IMR-90 (cell line): ENCODE results near the gene CAMTA2. TPM values are rescaled to one million over a fixed set of nuclear protein-coding genes. Genes with fewer than 3 reads are reported as not detected.

Experiments
- ATAC-seq: fragments of 200-7000 bp; cut with Tn5 transposase; 2 replicates; pipeline ENCODE4 v1.9.1; 2020; ENCODE audit warnings: low read depth, mild to moderate bottlenecking, moderate library complexity
- BruUV-seq: library from RNA; stranded (reverse); fragments of 400-500 nt; replicated peaks from 2 replicates; lab custom pipeline; 2021; lab: Mats Ljungman, UMichigan
- CTCF ChIA-PET: fragments of 300-600 bp; formaldehyde crosslinking; extraction: SDS; loops from one replicate; lab custom pipeline; 2021; ENCODE audit warnings: antibody characterized with exemption; lab: Yijun Ruan, JAX
- POLR2A ChIA-PET: fragments of 300-600 bp; sonication (Branson Sonifier 250); formaldehyde crosslinking; loops from one replicate; lab custom pipeline; 2022; ENCODE audit warnings: antibody characterized with exemption; ENCODE audit not compliant: unreplicated experiment; lab: Charles Lee
- DNase-seq: peaks from one replicate; pipeline ENCODE4 v3.0.0; 2013
- H2AFZ ChIP-seq: replicated peaks from 2 replicates; pipeline ENCODE3; 2013; ENCODE audit warnings: low read length, mild to moderate bottlenecking; ENCODE audit not compliant: poor library complexity
- H2AK5ac ChIP-seq: 2 replicates; pipeline ENCODE4 v1.6.1; 2013; ENCODE audit warnings: low read depth, low read length, inconsistent platforms
- H2AK9ac ChIP-seq: replicated peaks from 2 replicates; pipeline ENCODE3; 2013; ENCODE audit warnings: mild to moderate bottlenecking, low read depth, low read length, moderate library complexity; ENCODE audit not compliant: poor library complexity
- H2BK120ac ChIP-seq: 2 replicates; pipeline ENCODE4 v1.6.1; 2013; ENCODE audit warnings: low read depth, low read length, inconsistent platforms
- H2BK15ac ChIP-seq: 3 replicates; pipeline ENCODE4 v1.6.1; 2013; ENCODE audit warnings: low read depth, low read length, inconsistent platforms
- H2BK20ac ChIP-seq: 2 replicates; pipeline ENCODE4 v1.6.1; 2013; ENCODE audit warnings: low read depth, mild to moderate bottlenecking, inconsistent platforms, low read length, moderate library complexity
- H2BK5ac ChIP-seq: 2 replicates; pipeline ENCODE4 v1.6.1; 2013; ENCODE audit warnings: mild to moderate bottlenecking, low read depth, low read length, inconsistent platforms; ENCODE audit not compliant: poor library complexity, severe bottlenecking
- H3K14ac ChIP-seq: replicated peaks from 2 replicates; pipeline ENCODE4 v1.6.1; 2013; ENCODE audit warnings: low read depth, low read length, inconsistent platforms
- H3K18ac ChIP-seq: 2 replicates; pipeline ENCODE4 v1.6.1; 2013; ENCODE audit warnings: low read depth, low read length, control low read depth
- H3K23ac ChIP-seq: 2 replicates; pipeline ENCODE4 v1.6.1; 2013; ENCODE audit warnings: low read depth, low read length, inconsistent platforms
- H3K27ac ChIP-seq: 2 replicates; pipeline ENCODE4 v1.5.1; 2013; ENCODE audit warnings: mild to moderate bottlenecking, control low read depth, low read length; ENCODE audit not compliant: insufficient read depth
- H3K27me3 ChIP-seq: 2 replicates; pipeline ENCODE4 v1.6.1; 2013; ENCODE audit warnings: low read length; ENCODE audit not compliant: control insufficient read depth, insufficient read depth
- H3K36me3 ChIP-seq: 2 replicates; pipeline ENCODE4 v1.6.1; 2013; ENCODE audit warnings: low read length, mixed read lengths; ENCODE audit not compliant: control insufficient read depth, insufficient read depth
- H3K4ac ChIP-seq: 2 replicates; pipeline ENCODE4 v1.6.1; 2013; ENCODE audit warnings: low read depth, low read length, inconsistent platforms
- H3K4me1 ChIP-seq: 2 replicates; pipeline ENCODE4 v1.6.1; 2013; ENCODE audit warnings: low read length, mixed read lengths; ENCODE audit not compliant: control insufficient read depth, insufficient read depth
- H3K4me2 ChIP-seq: 2 replicates; pipeline ENCODE4 v1.6.1; 2013; ENCODE audit warnings: low read depth, mild to moderate bottlenecking, control low read depth, low read length, moderate library complexity
- H3K4me3 ChIP-seq: 2 replicates; pipeline ENCODE4 v1.5.1; 2013; ENCODE audit warnings: low read depth, mild to moderate bottlenecking, control low read depth, low read length, moderate library complexity; ENCODE audit not compliant: insufficient read depth
- H3K56ac ChIP-seq: 2 replicates; pipeline ENCODE4 v1.6.1; 2013; ENCODE audit warnings: low read length, inconsistent platforms; ENCODE audit not compliant: insufficient read depth; ENCODE audit errors: extremely low read depth
- H3K79me1 ChIP-seq, 2 experiments: 2 replicates each; pipeline ENCODE4 v1.6.1; 2013; ENCODE audit warnings: low read length in 2 of 2, inconsistent platforms in 1 of 2, low read depth in 1 of 2
- H3K9ac ChIP-seq: 2 replicates; pipeline ENCODE4 v1.6.1; 2013; ENCODE audit warnings: low read depth, low read length, control low read depth
- H3K9me1 ChIP-seq: 2 replicates; pipeline ENCODE4 v1.6.1; 2013; ENCODE audit warnings: low read length, inconsistent platforms; ENCODE audit not compliant: insufficient read depth
- H3K9me3 ChIP-seq: 2 replicates; pipeline ENCODE4 v1.6.1; 2013; ENCODE audit warnings: low read length; ENCODE audit not compliant: control insufficient read depth, insufficient read depth
- H4K20me1 ChIP-seq: 2 replicates; pipeline ENCODE4 v1.6.1; 2013; ENCODE audit warnings: low read length, inconsistent platforms; ENCODE audit not compliant: insufficient read depth
- H4K5ac ChIP-seq: 2 replicates; pipeline ENCODE4 v1.6.1; 2013; ENCODE audit warnings: mild to moderate bottlenecking, low read depth, low read length, control low read depth
- H4K8ac ChIP-seq, 2 experiments: 2 replicates each; pipeline ENCODE4 v1.6.1; 2013; ENCODE audit warnings: low read depth in 2 of 2, low read length in 2 of 2, control low read depth in 1 of 2, inconsistent platforms in 1 of 2
- H4K91ac ChIP-seq: 2 replicates; pipeline ENCODE4 v1.6.1; 2013; ENCODE audit warnings: low read depth, low read length, inconsistent platforms; ENCODE audit not compliant: insufficient read depth
- BHLHE40 ChIP-seq: fragments of 150-350 bp; IDR thresholded peaks from 2 replicates; pipeline ENCODE4 v1.6.1; 2016; ENCODE audit warnings: mild to moderate bottlenecking, low read depth, low read length
- CEBPB ChIP-seq: IDR thresholded peaks from 2 replicates; pipeline ENCODE4 v1.6.1; 2012; ENCODE audit warnings: low read depth, low read length, improper control_type of control experiment
- CHD1 ChIP-seq: IDR thresholded peaks from 2 replicates; pipeline ENCODE4 v1.6.1; 2012; ENCODE audit warnings: low read depth, low read length, improper control_type of control experiment
- CTCF ChIP-seq: conservative IDR thresholded peaks from 2 replicates; pipeline ENCODE4 v1.5.1; 2012; ENCODE audit warnings: mild to moderate bottlenecking, low read depth, low read length, improper control_type of control experiment
- ELK1 ChIP-seq: fragments of 150-350 bp; IDR thresholded peaks from 2 replicates; pipeline ENCODE4 v1.6.1; 2016; ENCODE audit warnings: low read depth, mild to moderate bottlenecking, low read length, moderate library complexity, borderline replicate concordance
- FOS ChIP-seq: fragments of 150-350 bp; IDR thresholded peaks from 2 replicates; pipeline ENCODE4 v1.6.1; 2016; ENCODE audit warnings: low read depth, low read length
- MAZ ChIP-seq: IDR thresholded peaks from 2 replicates; pipeline ENCODE4 v1.6.1; 2012; ENCODE audit warnings: low read depth, mild to moderate bottlenecking, low read length, improper control_type of control experiment, moderate library complexity, borderline replicate concordance
- MXI1 ChIP-seq: IDR thresholded peaks from 2 replicates; pipeline ENCODE4 v1.6.1; 2012; ENCODE audit warnings: low read depth, mild to moderate bottlenecking, low read length, moderate library complexity, borderline replicate concordance
- NFE2L2 ChIP-seq: fragments of 150-350 bp; IDR thresholded peaks from 2 replicates; pipeline ENCODE4 v1.6.1; 2016; ENCODE audit warnings: low read depth, mild to moderate bottlenecking, low read length
- POLR2A ChIP-seq: IDR thresholded peaks from 2 replicates; pipeline ENCODE4 v1.6.1; 2012; ENCODE audit warnings: mild to moderate bottlenecking, low read depth, low read length
- RAD21 ChIP-seq: IDR thresholded peaks from 2 replicates; pipeline ENCODE4 v1.6.1; 2012; ENCODE audit warnings: low read length, improper control_type of control experiment
- RFX5 ChIP-seq: IDR thresholded peaks from 2 replicates; pipeline ENCODE4 v1.8.0; 2012; ENCODE audit warnings: low read depth, mild to moderate bottlenecking, low read length, moderate library complexity
- USF2 ChIP-seq: fragments of 150-350 bp; IDR thresholded peaks from 2 replicates; pipeline ENCODE4 v1.6.1; 2017; ENCODE audit warnings: mild to moderate bottlenecking, antibody characterized with exemption, low read length, low read depth
- WGBS, 2 experiments: methylation state at CpG; one replicate each; pipeline versions ENCODE4 v1.1.5 to v1.1.7; 2013; ENCODE audit warnings: missing lambda C conversion rate in 2 of 2; ENCODE audit not compliant: insufficient read length in 1 of 2; ENCODE audit errors: extremely low coverage in 2 of 2; 5-methylcytosine and 5-hydroxymethylcytosine counted together
- dilution Hi-C: fragments of 300-500 bp; cut with HindIII; formaldehyde crosslinking; loops from one replicate; pipeline ENCODE4 v1.14.3; 2018; ENCODE audit warnings: low sequenced_read_pairs; ENCODE audit not compliant: unreplicated experiment
- in situ Hi-C: fragments of 300-500 bp; cut with MboI; formaldehyde crosslinking; loops from 3 replicates; pipeline ENCODE4 v1.14.3; 2019; ENCODE audit warnings: low sequenced_read_pairs, inconsistent platforms, mixed read lengths
- intact Hi-C: fragments of 100-400 bp; cut with micrococcal nuclease; formaldehyde crosslinking; loops from 2 replicates; pipeline ENCODE4 v1.10.0; 2022
- polyA plus RNA-seq, 3 experiments: library from polyadenylated mRNA; depleted of rRNA; stranded (reverse); fragments of >200 nt; gene quantifications; 2 replicates each; pipeline ENCODE4 v1.2.3, GENCODE V29; 2012; ENCODE audit warnings: low replicate concordance in 1 of 3
- total RNA-seq: library from RNA; depleted of rRNA; stranded (reverse); fragments of >200 nt; gene quantifications from 2 replicates; pipeline ENCODE4 v1.2.3, GENCODE V29; 2012

CAMTA2 gene
- total and polyA plus RNA-seq, 2 of the 4 experiments (the other 2 are of a cell fraction), result 1.4 to 54.7 TPM

- H3K27me3 ChIP-seq, result no peaks in the 10 kb centered on the region
- ATAC-seq (peak; percentile 49), DNase-seq (no peak)
- peak overlapping the region; percentile 74 for H3K9ac ChIP-seq
- peak overlapping the region; percentile 63 for H2BK5ac ChIP-seq
- peak overlapping the region; percentile 95 for H3K23ac ChIP-seq
- no peaks in the 10 kb centered on the region for H4K20me1 ChIP-seq
- in situ Hi-C loops, result no loop called here
- H2AK9ac ChIP-seq, result peak overlapping the region; percentile 100
- H2BK20ac ChIP-seq, result no peak overlapping the region
- peak overlapping the region; percentile 93 to 97 for H4K8ac ChIP-seq
- H3K56ac ChIP-seq, result peak overlapping the region; percentile 55
- H3K4me1 ChIP-seq, result peaks cover 7% of the 10 kb centered on the region
- WGBS, 2 experiments, result 0% methylated on average over 15 of the region's 30 CpGs; no CpG with 5 or more reads in 1 of the 2 experiments
- H3K4me2 ChIP-seq, result peak overlapping the region; percentile 89
- peak overlapping the region; percentile 68 for H4K5ac ChIP-seq
- peaks cover 17 to 54% of the 10 kb centered on the region in 2 experiments; a peak in 3 of 4 replicates for H3K79me1 ChIP-seq
- peak overlapping the region; percentile 91 for H3K4ac ChIP-seq
- dilution Hi-C loops, result no loop called here
- intact Hi-C loops, result loop anchor here (1.0 kb wide), 1 partner anchor 40 kb away; the partner anchor contains the start of gene PFN1
- H3K27ac ChIP-seq, result peak overlapping the region; percentile 72
- H3K4me3 ChIP-seq, result peak overlapping the region; percentile 72
- peak overlapping the region; percentile 38 for H3K18ac ChIP-seq
- peak overlapping the region; percentile 88 for H4K91ac ChIP-seq
- ChIA-PET CTCF (interaction anchor here (1.0 to 2.1 kb wide), 3 partner anchors 9 to 79 kb away, joined by 3 to 11 read pairs (median 4); partner anchors contain the start of genes INCA1 and SPAG7), POLR2A (interaction anchor here (0.6 to 1.1 kb wide), 2 partner anchors 40 to 42 kb away, joined by 4 read pairs; no protein-coding TSS in a partner anchor)
- H2BK120ac ChIP-seq, result peak overlapping the region; percentile 55; the same call in 1 of the 2 replicates
- no peaks in the 10 kb centered on the region for H3K9me3 ChIP-seq
- peaks cover 21% of the 10 kb centered on the region for H3K9me1 ChIP-seq
- peaks cover under 1% of the 10 kb centered on the region; the same call in 1 of the 2 replicates for H3K36me3 ChIP-seq
- H2AK5ac ChIP-seq, result peak overlapping the region; percentile 81
- BruUV-seq, result no TSS peak
- H2AFZ ChIP-seq, result peak overlapping the region; percentile 99
- no peak overlapping the region; the same call in 2 of the 3 replicates for H2BK15ac ChIP-seq
- peak overlapping the region; percentile 86 for H3K14ac ChIP-seq
- TF ChIP-seq NFE2L2 (no peak), MAZ (0 out of 2 replicates have a peak, but pooled peaks have one; percentile 5), ELK1 (no peak), CTCF (no peak), RFX5 (no peak), USF2 (no peak), MXI1 (peak; percentile 24; the same call in 1 of the 2 replicates), BHLHE40 (no peak), RAD21 (no peak), CEBPB (no peak), POLR2A (peak; percentile 38; the same call in 1 of the 2 replicates), CHD1 (no peak), FOS (no peak)
These were observed 492 bp upstream of the CAMTA2 start for GRCh38 chr17:4987767-4988567.
